Rectal smooth muscle tissue (tissue), 1 donor: ENCODE data around the gene MLST8.

Experiments
- H3K27ac ChIP-seq: one replicate; pipeline ENCODE4 v1.7.0; 2013; ENCODE audit warnings: low read depth, low read length, inconsistent platforms
- H3K27me3 ChIP-seq: one replicate; pipeline ENCODE4 v1.7.0; 2013; ENCODE audit warnings: low read length; ENCODE audit not compliant: control insufficient read depth, insufficient read depth
- H3K36me3 ChIP-seq: one replicate; pipeline ENCODE4 v1.7.0; 2013; ENCODE audit warnings: low read length; ENCODE audit not compliant: control insufficient read depth, insufficient read depth
- H3K4me1 ChIP-seq: one replicate; pipeline ENCODE4 v1.7.0; 2013; ENCODE audit warnings: low read length; ENCODE audit not compliant: control insufficient read depth, insufficient read depth
- H3K4me3 ChIP-seq: one replicate; pipeline ENCODE4 v1.7.0; 2013; ENCODE audit warnings: low read length
- H3K9ac ChIP-seq: one replicate; pipeline ENCODE4 v1.7.0; 2013; ENCODE audit warnings: low read length

Gene MLST8

DNA sequence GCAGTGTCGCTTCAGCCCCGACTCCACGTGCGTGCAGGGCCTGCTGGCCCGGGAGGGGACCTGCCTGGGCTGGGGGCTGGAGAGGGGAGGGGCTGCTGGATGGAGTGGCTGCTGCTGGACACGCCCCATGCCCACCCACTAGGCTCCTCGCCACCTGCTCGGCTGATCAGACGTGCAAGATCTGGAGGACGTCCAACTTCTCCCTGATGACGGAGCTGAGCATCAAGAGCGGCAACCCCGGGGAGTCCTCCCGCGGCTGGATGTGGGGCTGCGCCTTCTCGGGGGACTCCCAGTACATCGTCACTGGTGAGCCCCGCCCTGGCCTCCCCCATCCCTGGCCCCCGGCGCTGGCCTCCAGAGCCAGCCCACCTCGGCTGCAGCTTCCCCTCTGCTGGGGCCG lies 3.1 kb downstream of the MLST8 start:
- Histone ChIP-seq H3K9ac (no peak overlapping the region), H3K4me1 (peaks cover 13% of the 10 kb centered on the region), H3K27me3 (no peaks in the 10 kb centered on the region), H3K36me3 (peaks cover 14% of the 10 kb centered on the region), H3K4me3 (no peak overlapping the region), H3K27ac (no peak overlapping the region)

DNA sequence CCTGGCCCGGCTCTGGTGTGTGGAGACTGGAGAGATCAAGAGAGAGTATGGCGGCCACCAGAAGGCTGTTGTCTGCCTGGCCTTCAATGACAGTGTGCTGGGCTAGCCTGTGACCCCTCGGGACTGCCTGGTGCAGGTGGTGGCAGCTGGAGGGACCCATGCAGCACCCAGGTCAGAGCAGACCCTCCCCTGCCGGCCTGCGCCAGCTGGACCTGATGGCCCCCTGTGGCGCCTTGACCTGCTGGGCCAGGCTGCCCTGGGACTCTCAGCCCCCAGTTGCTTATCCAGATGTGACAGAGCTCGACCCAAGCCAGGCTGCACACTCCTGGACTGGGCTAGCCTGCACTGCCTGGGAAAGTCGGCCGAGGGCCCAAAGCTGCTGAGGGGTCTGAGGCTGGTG lies 3.5 kb downstream of the MLST8 start:
- peaks cover 14% of the 10 kb centered on the region for H3K36me3 ChIP-seq
- H3K27ac ChIP-seq: no peak overlapping the region
- H3K4me3 ChIP-seq: no peak overlapping the region
- H3K27me3 ChIP-seq: no peaks in the 10 kb centered on the region
- peaks cover 17% of the 10 kb centered on the region for H3K4me1 ChIP-seq
- H3K9ac ChIP-seq: no peak overlapping the region

DNA sequence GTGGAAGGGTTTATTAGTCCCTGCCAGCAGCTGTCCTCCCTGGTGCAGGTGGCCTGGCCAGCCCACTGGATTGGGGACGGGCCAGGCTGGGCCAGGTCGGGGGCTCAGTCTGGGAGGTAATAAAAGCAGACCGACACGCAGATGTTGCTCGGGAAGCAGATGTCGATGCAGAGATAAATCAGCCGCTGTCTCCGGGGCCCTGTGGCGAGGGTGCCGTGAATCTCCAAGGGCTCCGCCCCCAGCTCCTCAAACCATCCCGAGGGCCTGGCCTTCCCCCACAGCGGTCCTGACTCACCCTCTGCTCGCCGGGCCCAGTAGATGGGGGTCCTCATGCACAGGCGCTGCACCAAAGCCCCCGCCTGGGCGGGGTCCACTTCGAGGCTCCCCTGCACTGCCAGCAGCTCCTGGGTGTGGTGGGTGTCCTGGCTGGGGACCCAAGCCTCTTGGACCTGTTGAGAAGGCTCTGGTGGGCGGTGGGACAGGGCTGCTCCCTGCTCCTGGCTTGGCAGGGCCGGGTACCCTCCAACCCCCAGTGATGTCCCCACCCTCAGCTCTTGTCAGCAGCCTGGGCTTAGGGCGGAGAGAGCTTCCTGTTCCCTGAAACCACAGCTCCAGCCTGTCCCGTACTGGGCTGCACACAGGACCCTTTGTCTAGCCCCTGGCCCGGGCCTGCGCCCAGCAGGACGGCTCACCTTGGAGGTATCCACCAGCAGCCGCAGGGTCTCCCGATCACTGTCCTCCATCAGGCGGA lies 4.2 kb downstream of the MLST8 start:
- no peak overlapping the region for H3K27ac ChIP-seq
- H3K4me3 ChIP-seq: no peak overlapping the region
- H3K27me3 ChIP-seq: no peaks in the 10 kb centered on the region
- no peak overlapping the region for H3K9ac ChIP-seq
- peaks cover 14% of the 10 kb centered on the region for H3K36me3 ChIP-seq
- peaks cover 17% of the 10 kb centered on the region for H3K4me1 ChIP-seq

DNA sequence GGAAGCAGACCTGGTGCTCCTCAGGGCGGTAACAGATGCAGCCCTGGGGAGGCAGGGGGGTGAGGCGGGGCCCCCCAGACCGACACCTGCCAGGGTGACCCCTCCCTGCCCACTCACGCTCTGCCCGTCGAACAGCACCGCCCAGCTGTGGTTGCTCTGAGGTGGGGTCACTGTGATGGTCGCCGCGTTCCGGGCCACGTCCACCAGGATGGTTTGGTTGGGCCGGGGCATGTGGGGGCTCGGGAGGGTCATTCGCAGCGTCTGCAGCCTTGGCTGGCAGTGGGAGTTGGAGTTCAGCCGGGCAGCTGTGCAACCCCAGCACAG lies 4.7 kb downstream of the MLST8 start:
- Histone ChIP-seq H3K27ac (no peak overlapping the region), H3K36me3 (peaks cover 14% of the 10 kb centered on the region), H3K4me1 (peaks cover 15% of the 10 kb centered on the region), H3K9ac (no peak overlapping the region), H3K27me3 (no peaks in the 10 kb centered on the region), H3K4me3 (no peak overlapping the region)

DNA sequence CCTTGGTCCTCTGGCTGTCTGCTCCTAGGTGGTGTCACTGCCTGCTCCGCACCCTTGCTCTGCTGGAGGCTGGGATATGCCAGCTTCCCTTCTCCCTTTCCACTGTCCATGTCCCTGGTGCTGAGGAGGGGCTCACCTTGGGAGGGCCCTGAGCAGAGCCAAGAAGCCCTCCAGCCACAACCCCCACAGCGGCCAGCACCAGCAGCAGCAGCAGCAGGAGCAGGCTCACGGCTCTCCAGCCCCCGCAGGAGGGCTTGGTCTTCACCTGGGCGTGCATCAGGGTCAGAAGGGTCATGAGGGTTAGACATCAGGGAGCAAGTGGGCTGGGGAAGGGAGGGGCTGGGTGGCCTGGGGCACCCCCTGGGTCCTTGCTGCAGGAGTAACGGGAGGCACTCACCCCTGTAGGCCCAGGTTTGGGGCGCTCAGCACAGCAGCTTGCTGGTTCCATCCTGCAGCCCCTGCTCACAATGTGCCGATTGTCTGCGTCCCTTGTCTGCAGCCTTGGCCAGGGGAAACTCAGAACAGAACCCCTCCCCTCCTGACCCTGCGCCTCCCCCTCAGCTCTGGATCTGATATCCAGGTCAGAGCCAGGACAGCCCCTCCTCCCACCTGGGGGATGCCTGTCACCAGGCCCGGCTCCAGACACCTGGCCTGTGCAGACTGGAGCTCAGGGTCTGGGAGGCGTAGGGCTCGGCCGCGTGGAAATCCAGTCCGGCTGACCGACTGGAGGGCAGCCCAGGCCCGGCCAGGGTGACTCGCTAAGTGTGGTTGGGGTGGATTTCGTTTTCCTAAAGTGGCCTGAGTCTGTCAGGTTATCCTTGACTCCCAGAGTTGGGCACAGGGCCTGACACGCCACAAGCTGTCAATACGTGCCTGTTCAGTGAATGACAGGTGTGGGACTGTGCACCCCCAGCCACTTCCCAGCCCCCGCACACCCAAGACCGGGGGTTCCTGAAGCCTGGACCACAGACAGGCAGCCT lies 5.4 kb downstream of the MLST8 start, which contains the start of gene BRICD5:
Gene BRICD5, minus strand, starts transcription at position 478 of the 980 bp plus-strand sequence. Its CDS starts 30 bp downstream, at position 448.
- H3K4me3 ChIP-seq: no peak within 1 kb of the TSS
- peaks cover 14% of the 10 kb centered on the region for H3K36me3 ChIP-seq
- H3K9ac ChIP-seq: no peak within 1 kb of the TSS
- peaks cover 15% of the 10 kb centered on the region for H3K4me1 ChIP-seq
- no peaks in the 10 kb centered on the region for H3K27me3 ChIP-seq
- H3K27ac ChIP-seq: no peak within 1 kb of the TSS

DNA sequence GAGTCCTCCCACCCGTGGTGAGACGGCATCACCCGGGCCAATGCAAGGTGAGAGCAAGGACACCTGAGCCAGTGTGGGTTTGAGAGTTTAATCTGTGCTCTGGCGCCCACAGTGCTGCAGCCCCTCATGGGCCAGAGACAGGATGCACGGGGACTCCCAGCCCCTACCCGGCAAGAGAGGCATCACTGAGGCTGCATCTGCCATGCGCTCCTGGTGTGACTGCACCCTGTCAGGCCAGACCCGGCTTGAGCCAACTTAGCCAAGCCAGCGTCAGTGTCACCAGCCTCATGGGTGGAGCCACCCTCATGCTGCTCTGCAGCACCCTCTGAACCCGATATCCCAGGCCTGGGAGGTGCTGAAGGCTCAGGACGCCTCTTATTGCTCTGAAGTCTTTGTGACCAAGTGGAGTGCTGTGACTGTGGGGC lies 6.7 kb downstream of the MLST8 start:
- peaks cover 13% of the 10 kb centered on the region for H3K36me3 ChIP-seq
- H3K27me3 ChIP-seq: no peaks in the 10 kb centered on the region
- H3K27ac ChIP-seq: no peak overlapping the region
- no peak overlapping the region for H3K9ac ChIP-seq
- peaks cover 8% of the 10 kb centered on the region for H3K4me1 ChIP-seq
- no peak overlapping the region for H3K4me3 ChIP-seq

DNA sequence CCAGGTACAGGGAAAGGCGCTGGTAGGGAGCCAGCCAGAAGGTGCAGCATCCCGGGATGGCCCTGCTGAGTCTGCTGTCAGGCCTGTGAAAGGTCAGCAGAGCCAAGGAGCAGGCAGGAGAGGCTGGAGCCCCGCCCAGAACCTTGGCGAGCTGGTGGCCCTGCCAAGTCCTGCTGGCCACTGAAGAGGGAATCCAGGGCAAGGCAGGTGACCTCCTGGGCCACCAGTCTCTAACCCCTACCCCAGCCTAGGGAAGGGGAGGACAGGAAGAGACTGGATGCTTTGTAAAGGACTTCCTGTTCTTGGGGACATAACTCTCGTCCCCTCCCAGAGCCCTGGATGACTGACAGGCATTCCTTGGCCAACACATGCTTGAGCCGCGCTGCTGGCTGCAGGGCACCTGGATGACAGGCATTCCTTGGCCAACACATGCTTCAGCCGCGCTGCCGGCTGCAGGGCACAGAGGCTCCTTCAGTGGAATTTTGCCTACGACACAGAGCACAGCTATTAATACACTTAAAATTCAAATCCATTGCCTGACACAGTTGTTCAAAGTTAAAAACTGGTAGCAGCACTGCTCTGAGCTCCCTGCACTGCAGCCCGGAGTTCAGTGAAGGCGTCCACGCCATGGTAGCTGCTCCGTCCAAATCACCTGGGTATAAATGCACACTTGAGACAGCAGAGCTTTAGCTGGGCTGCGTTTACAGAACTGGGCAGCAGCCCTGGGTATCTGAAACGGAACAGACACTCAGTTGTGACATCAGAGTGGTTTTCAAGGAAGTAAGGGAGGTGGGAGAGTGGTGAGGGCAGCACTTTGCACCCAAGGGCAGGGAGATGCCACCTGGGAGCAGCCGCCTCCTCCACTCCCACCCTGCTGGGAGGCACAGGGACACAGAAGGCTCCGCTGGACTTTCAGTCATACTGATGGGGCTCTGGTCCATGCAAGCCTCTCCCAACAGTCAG lies 7.4 kb downstream of the MLST8 start:
- no peaks in the 10 kb centered on the region for H3K27me3 ChIP-seq
- no peak overlapping the region for H3K9ac ChIP-seq
- H3K4me3 ChIP-seq: peak overlapping the region; percentile 86
- no peak overlapping the region for H3K27ac ChIP-seq
- peaks cover 8% of the 10 kb centered on the region for H3K4me1 ChIP-seq
- peaks cover 7% of the 10 kb centered on the region for H3K36me3 ChIP-seq

DNA sequence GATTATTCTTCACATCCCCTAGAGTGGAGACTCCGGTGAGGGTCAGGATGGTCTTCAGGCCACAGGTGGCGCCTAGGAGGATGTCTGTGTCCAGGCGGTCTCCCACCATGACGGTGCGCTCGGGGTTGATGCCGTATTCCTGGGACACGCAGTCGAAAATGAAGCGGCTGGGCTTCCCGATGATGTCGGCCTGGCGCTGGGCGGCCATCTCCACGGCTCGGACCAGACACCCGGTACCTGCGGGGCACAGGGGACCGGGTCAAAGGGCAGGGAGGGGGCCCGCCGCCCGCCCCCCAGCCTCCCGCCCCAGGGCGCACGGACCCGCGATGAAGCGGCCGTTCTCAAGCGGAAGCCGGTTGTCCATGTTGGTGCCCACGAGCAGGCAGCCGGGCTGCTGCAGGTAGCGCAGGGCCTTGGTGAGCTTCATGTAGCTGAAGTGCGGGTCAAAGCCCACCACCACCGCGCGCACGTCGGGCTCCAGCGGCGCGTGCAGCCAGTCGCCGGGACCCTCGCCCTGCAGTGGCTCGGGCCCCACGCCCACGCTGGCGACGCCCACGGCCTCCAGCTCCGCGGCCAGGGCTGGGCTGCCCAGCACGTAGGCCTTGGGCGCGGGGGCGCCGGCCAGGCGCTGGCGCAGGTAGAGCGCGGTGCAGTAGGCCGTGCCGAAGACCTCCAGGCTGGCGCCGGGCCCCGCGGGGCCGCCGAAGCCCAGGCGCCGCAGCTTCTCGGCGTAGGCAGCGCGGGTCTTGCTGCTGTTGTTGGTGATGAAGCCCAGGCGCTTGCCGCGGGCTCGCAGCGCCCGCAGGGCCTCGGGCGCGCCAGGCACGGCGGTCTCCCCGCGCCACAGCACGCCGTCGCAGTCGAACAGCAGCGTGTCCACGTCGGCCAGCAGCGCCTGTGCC lies 8.8 kb downstream of the MLST8 start:
- Histone ChIP-seq H3K4me1 (peaks cover 8% of the 10 kb centered on the region), H3K36me3 (no peaks in the 10 kb centered on the region), H3K27me3 (no peaks in the 10 kb centered on the region), H3K4me3 (peak overlapping the region; percentile 86), H3K27ac (peak overlapping the region; percentile 79), H3K9ac (peak overlapping the region; percentile 73)

DNA sequence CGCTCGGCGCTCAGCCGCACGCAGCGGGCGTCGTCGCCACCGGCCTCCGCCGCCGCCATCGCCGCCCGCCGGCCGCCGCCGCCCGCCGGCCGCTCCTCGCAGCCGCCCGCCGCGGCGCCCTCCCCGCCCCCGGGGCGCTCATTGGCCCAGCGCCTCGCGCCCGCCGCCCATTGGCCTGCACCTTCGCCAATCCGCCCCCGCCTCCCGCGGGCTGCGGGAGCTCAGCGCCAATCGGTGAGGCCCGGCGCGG lies 9.4 kb downstream of the MLST8 start, which contains the start of gene PGP:
Gene PGP, minus strand, starts transcription at position 122 of the 250 bp plus-strand sequence. Its CDS starts 63 bp downstream, at position 59.
- Histone ChIP-seq H3K4me1 (peaks cover 8% of the 10 kb centered on the region), H3K4me3 (peak within 1 kb of the TSS; percentile 93), H3K27me3 (no peaks in the 10 kb centered on the region), H3K9ac (peak within 1 kb of the TSS; percentile 83), H3K27ac (peak within 1 kb of the TSS; percentile 94), H3K36me3 (no peaks in the 10 kb centered on the region)

DNA sequence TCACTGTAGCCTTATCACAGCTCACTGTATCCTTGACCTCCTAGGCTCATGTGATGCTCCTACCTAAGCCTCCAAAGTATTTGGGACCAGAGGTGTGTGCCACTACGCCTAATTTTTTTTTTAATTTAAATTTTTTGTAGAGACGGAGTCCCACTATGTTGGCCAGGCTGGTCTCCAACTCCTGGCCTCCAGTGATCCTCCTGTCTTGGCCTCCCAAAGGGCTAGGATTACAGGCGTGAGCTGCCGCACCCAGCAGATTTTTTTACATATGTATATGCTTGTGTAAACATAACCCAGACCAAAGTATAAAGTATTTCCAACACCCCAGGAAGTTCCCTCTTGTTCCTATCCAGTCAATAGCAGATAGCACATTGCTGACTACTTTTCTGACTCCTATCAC lies 11.1 kb downstream of the MLST8 start:
- Histone ChIP-seq H3K4me1 (peaks cover 8% of the 10 kb centered on the region), H3K27me3 (no peaks in the 10 kb centered on the region), H3K36me3 (no peaks in the 10 kb centered on the region), H3K27ac (no peak overlapping the region), H3K9ac (no peak overlapping the region), H3K4me3 (no peak overlapping the region)

DNA sequence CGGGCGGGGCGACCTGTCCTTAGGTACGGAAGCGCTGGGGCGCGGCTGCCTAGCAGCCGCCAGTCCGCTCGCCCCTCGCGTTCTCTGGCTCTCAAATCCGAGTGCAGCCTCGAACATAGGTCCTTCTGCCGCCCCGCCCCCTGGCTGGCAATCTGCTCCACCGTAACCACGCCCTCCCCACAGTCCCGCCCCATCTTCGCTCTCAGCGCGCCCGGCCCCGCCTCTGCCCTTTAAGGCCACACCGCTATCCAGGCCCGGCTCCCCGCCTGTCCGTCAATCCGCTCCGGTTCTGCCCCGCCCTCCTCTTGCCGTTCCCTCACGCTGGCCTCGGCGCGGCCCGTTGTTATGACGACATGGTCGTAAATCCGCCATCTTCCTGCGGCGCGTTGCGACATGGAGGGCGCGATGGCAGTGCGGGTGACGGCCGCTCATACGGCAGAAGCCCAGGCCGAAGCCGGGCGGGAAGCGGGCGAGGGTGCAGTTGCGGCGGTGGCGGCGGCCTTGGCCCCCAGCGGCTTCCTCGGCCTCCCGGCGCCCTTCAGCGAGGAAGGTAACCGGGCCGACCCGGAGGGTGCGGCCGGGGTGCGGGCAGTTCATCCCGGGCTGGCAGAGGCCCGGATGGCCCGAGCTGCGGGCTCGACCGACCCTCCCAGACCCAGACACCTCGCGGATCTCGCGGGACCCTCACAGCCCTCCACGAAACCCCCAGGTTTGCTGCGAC lies 18.1 kb downstream of the MLST8 start, which contains the start of gene E4F1:
Gene E4F1, plus strand, starts transcription at position 371 of the 721 bp plus-strand sequence. Its CDS starts 23 bp downstream, at position 394.
- Histone ChIP-seq H3K4me1 (peaks cover 6% of the 10 kb centered on the region), H3K9ac (peak within 1 kb of the TSS; percentile 90), H3K4me3 (peak within 1 kb of the TSS; percentile 93), H3K27me3 (no peaks in the 10 kb centered on the region), H3K27ac (peak within 1 kb of the TSS; percentile 81), H3K36me3 (peaks cover 4% of the 10 kb centered on the region)
